Measurements from ENCODE around the gene TPRN.

The TPRN gene

GRCh38 chr9:137180491-137180890 lies 20.1 kb downstream of the TPRN start:
- TF ChIP-seq ZNF274 (IDR thresholded peaks at IDR 0.05; ENCODE audit: low read depth, low read length) (no peak), SUZ12 (IDR thresholded peaks at IDR 0.05; ENCODE audit: extremely low read depth, insufficient read depth, insufficient read length) (no peak), YY1 (IDR thresholded peaks at IDR 0.05; ENCODE audit: insufficient read depth, insufficient read length) (no peak)
- Histone ChIP-seq H3K27me3 (ENCODE audit: insufficient read depth, insufficient read length) (no peaks in the 10 kb centered on the region), H3K9me3 (ENCODE audit: insufficient read depth, low read length) (no peaks in the 10 kb centered on the region), H3K9ac (ENCODE audit: insufficient read length, low read depth) (no peak overlapping the region), H3K36me3 (ENCODE audit: insufficient read depth, insufficient read length, low read length) (peaks cover 81% of the 10 kb centered on the region), H3K4me1 (ENCODE audit: insufficient read depth, insufficient read length) (peaks cover 5% of the 10 kb centered on the region), H3K4me3 (ENCODE audit: insufficient read length, low read depth) (no peak overlapping the region)
- DNase-seq (ENCODE audit: low read depth, low spot score) = no peak

GRCh38 chr9:137179761-137180160 lies 20.8 kb downstream of the TPRN start:
- Histone ChIP-seq H3K36me3 (ENCODE audit: insufficient read depth, insufficient read length, low read length) (peaks cover 76% of the 10 kb centered on the region), H3K4me3 (ENCODE audit: insufficient read length, low read depth) (no peak overlapping the region), H3K27me3 (ENCODE audit: insufficient read depth, insufficient read length) (no peaks in the 10 kb centered on the region), H3K4me1 (ENCODE audit: insufficient read depth, insufficient read length) (peaks cover 5% of the 10 kb centered on the region), H3K9ac (ENCODE audit: insufficient read length, low read depth) (no peak overlapping the region), H3K9me3 (ENCODE audit: insufficient read depth, low read length) (no peaks in the 10 kb centered on the region)
- no peak for DNase-seq (ENCODE audit: low read depth, low spot score)
- TF ChIP-seq ZNF274 (IDR thresholded peaks at IDR 0.05; ENCODE audit: low read depth, low read length) = no peak
- no peak for TF ChIP-seq YY1 (IDR thresholded peaks at IDR 0.05; ENCODE audit: insufficient read depth, insufficient read length)
- TF ChIP-seq SUZ12 (IDR thresholded peaks at IDR 0.05; ENCODE audit: extremely low read depth, insufficient read depth, insufficient read length) = no peak

GRCh38 chr9:137178939-137179630 lies 21.5 kb downstream of the TPRN start:
- H3K9ac ChIP-seq (ENCODE audit: insufficient read length, low read depth) = no peak overlapping the region
- peaks cover 5% of the 10 kb centered on the region for H3K4me1 ChIP-seq (ENCODE audit: insufficient read depth, insufficient read length)
- TF ChIP-seq ZNF274 (IDR thresholded peaks at IDR 0.05; ENCODE audit: low read depth, low read length) (no peak), YY1 (IDR thresholded peaks at IDR 0.05; ENCODE audit: insufficient read depth, insufficient read length) (no peak)
- H3K4me3 ChIP-seq (ENCODE audit: insufficient read length, low read depth) = no peak overlapping the region
- no peak for DNase-seq (ENCODE audit: low read depth, low spot score)
- H3K27me3 ChIP-seq (ENCODE audit: insufficient read depth, insufficient read length) = no peaks in the 10 kb centered on the region
- peaks cover 74% of the 10 kb centered on the region for H3K36me3 ChIP-seq (ENCODE audit: insufficient read depth, insufficient read length, low read length)
- H3K9me3 ChIP-seq (ENCODE audit: insufficient read depth, low read length) = no peaks in the 10 kb centered on the region

GRCh38 chr9:137178201-137178938 lies 22.2 kb downstream of the TPRN start:
- Histone ChIP-seq H3K4me1 (ENCODE audit: insufficient read depth, insufficient read length) (peaks cover 5% of the 10 kb centered on the region), H3K9me3 (ENCODE audit: insufficient read depth, low read length) (no peaks in the 10 kb centered on the region), H3K36me3 (ENCODE audit: insufficient read depth, insufficient read length, low read length) (peaks cover 69% of the 10 kb centered on the region), H3K4me3 (ENCODE audit: insufficient read length, low read depth) (no peak overlapping the region), H3K9ac (ENCODE audit: insufficient read length, low read depth) (no peak overlapping the region), H3K27me3 (ENCODE audit: insufficient read depth, insufficient read length) (no peaks in the 10 kb centered on the region)
- no peak for DNase-seq (ENCODE audit: low read depth, low spot score)
- TF ChIP-seq ZNF274 (IDR thresholded peaks at IDR 0.05; ENCODE audit: low read depth, low read length) (no peak), YY1 (IDR thresholded peaks at IDR 0.05; ENCODE audit: insufficient read depth, insufficient read length) (no peak), SUZ12 (IDR thresholded peaks at IDR 0.05; ENCODE audit: extremely low read depth, insufficient read depth, insufficient read length) (no peak)

- Histone ChIP-seq H3K36me3 (ENCODE audit: insufficient read depth, insufficient read length, low read length) (peaks cover 55% of the 10 kb centered on the region), H3K4me1 (ENCODE audit: insufficient read depth, insufficient read length) (peaks cover 5% of the 10 kb centered on the region), H3K9ac (ENCODE audit: insufficient read length, low read depth) (no peak overlapping the region), H3K4me3 (ENCODE audit: insufficient read length, low read depth) (no peak overlapping the region), H3K9me3 (ENCODE audit: insufficient read depth, low read length) (no peaks in the 10 kb centered on the region), H3K27me3 (ENCODE audit: insufficient read depth, insufficient read length) (peaks cover 5% of the 10 kb centered on the region)
- no peak for TF ChIP-seq YY1 (IDR thresholded peaks at IDR 0.05; ENCODE audit: insufficient read depth, insufficient read length)
- no peak for TF ChIP-seq ZNF274 (IDR thresholded peaks at IDR 0.05; ENCODE audit: low read depth, low read length)
- no peak for TF ChIP-seq SUZ12 (IDR thresholded peaks at IDR 0.05; ENCODE audit: extremely low read depth, insufficient read depth, insufficient read length)
- no peak for DNase-seq (ENCODE audit: low read depth, low spot score)
These were observed 24.0 kb downstream of the TPRN start for GRCh38 chr9:137176302-137177182.

- no peak overlapping the region for H3K9ac ChIP-seq (ENCODE audit: insufficient read length, low read depth)
- peaks cover 15% of the 10 kb centered on the region for H3K27me3 ChIP-seq (ENCODE audit: insufficient read depth, insufficient read length)
- no peak for DNase-seq (ENCODE audit: low read depth, low spot score)
- H3K4me1 ChIP-seq (ENCODE audit: insufficient read depth, insufficient read length) = peaks cover 12% of the 10 kb centered on the region
- H3K9me3 ChIP-seq (ENCODE audit: insufficient read depth, low read length) = no peaks in the 10 kb centered on the region
- TF ChIP-seq SUZ12 (IDR thresholded peaks at IDR 0.05; ENCODE audit: extremely low read depth, insufficient read depth, insufficient read length) (no peak), YY1 (IDR thresholded peaks at IDR 0.05; ENCODE audit: insufficient read depth, insufficient read length) (no peak), ZNF274 (IDR thresholded peaks at IDR 0.05; ENCODE audit: low read depth, low read length) (no peak)
- peaks cover 44% of the 10 kb centered on the region for H3K36me3 ChIP-seq (ENCODE audit: insufficient read depth, insufficient read length, low read length)
- no peak overlapping the region for H3K4me3 ChIP-seq (ENCODE audit: insufficient read length, low read depth)
These were observed 25.1 kb downstream of the TPRN start for GRCh38 chr9:137175345-137175961.
